Endometrial microvascular endothelial cells (primary cell): Measurements from ENCODE around the gene RGPD5. TPM values are rescaled to one million over a fixed set of nuclear protein-coding genes. Genes with fewer than 3 reads are reported as not detected.
"Not testable (repeated sequence)": the region's sequence is repeated elsewhere in the genome, so short reads cannot be mapped to it uniquely, and the experiment has no call there.

Experiments used
- in situ Hi-C: cut with HindIII; loops from 2 replicates; pipeline ENCODE4 v1.10.0; 2017; ENCODE audit warnings: low sequenced_read_pairs, low pct_unique_long_range_greater_than_20kb; ENCODE audit errors: inconsistent ontology term
- total RNA-seq: library from RNA; depleted of rRNA; stranded (reverse); fragments of >200 nt; gene quantifications from one replicate; pipeline ENCODE4 v1.2.3, GENCODE V29; 2015; ENCODE audit errors: inconsistent ontology term

RGPD5 gene
- total RNA-seq, 1 donor from 2014 or later, result 10.1 TPM

GRCh38 chr2:109888414-109888813 is 94.3 kb downstream of the RGPD5 start:
- in situ Hi-C loops, result not testable (repeated sequence)

DNA sequence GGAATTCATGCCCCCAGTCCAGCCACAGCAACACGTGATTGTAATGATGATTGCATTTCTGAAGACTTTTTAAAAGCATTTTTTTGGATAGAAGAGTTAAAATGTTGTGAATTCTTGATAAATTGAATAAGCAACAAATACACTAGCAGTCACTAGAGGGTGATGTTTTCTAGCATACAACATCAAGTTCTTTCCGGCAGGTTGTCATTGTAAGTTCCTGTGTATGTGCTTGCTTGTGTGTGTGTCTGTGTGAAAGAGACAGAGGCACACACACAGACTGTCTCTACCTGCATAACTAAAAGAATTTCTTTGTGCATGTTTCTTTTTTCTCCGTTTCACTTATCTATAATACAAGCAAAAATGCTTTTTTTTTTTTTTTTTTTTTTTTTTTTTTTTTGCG is 95.8 kb downstream of the RGPD5 start:
- in situ Hi-C loops, result not testable (repeated sequence)

DNA sequence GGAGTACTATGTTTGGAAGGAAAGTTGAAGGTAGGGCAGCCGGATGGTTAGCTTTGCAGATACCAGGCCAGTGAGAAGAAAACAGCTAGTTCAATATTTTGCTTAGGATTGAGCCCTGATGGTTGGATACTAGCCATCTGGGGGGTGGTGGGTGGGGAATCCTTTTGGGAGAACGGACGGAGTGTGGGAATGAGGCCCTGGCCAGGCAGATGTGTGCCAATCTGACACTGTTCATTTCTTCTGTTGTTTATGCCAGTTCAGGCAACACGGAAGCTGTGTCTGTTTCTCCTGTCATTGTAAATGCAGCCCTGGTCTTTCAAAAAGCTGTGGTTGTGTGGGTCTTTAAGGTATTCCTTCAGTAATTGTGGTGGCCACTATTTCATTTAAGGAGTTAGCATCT is 96.9 kb downstream of the RGPD5 start:
- in situ Hi-C loops, result not testable (repeated sequence)

DNA sequence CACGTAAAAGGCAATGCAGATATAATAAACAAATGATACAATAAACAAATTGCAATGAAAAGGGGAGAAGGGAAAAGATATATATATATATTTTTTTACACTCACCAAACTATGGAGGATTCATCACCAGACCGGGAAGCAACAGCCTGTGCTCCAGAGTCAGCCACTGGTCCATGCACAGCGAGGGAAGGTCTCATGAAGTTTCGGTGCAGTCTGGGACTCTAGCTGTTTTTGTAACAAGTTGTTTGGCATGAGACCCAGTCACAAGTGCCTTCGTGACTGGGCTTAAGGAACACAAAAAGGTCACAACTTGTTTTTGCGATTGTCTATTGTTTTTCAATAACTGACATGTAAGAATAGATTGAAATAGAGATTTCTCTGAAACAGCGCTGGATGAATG is 99.6 kb downstream of the RGPD5 start:
- in situ Hi-C loops, result not testable (repeated sequence)

DNA sequence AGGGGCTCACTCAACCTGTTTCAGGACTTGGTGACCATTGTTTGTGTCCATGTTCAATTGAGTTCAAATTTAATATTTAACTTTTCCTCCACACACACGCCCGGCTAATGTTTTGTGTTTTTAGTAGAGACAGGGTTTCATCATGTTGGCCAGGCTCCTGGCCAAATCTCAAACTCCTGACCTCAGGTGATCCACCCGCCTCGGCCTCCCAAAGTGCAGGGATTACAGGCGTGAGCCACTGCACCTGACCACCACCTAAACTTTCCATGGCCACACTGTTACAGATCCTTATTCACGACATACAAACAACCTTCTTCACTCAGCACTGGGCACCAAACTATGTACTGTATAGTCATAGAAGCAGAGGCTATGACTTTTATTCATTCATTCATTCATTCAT is 100.0 kb downstream of the RGPD5 start:
- in situ Hi-C loops, result not testable (repeated sequence)

GRCh38 chr2:109895090-109895869 is 101.2 kb downstream of the RGPD5 start:
- in situ Hi-C loops, result not testable (repeated sequence)

DNA sequence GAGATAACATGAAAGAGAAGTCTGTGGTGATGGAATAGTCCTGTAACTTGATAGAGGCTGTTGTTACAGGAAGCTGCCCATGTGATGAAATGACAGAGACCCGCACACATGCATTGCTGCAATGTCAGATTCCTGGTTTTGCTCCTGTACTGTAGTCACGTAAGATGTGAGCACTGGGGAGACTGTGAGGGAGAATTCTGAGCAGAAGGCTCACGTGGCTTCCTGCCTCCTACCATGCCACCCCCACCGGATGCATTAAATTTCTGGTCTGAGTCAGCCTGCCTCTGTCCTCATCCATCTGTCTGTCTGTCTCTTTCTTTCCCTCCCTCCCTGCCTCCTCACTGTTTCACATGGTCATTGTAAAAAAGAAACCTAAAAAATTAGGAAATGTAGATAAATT is 102.1 kb downstream of the RGPD5 start:
- in situ Hi-C loops, result not testable (repeated sequence)

- in situ Hi-C loops, result not testable (repeated sequence)
Observed at GRCh38 chr2:109897769-109898461, 103.8 kb downstream of the RGPD5 start.

GRCh38 chr2:109898462-109899336 is 104.6 kb downstream of the RGPD5 start, which contains the start of gene LIMS3:
Gene LIMS3 (plus strand): TSS chr2:109898688. CDS start chr2:109898729, 41 bp downstream.
- in situ Hi-C loops, result not testable (repeated sequence)

- in situ Hi-C loops, result not testable (repeated sequence)
Observed at GRCh38 chr2:109905796-109906195, 111.7 kb downstream of the RGPD5 start.

Other genes starting within 250 kb of the RGPD5 start
- gene SEPTIN10, start 180.3 kb upstream of the RGPD5 start, total RNA-seq, result 102 TPM
- gene SOWAHC, start 179.9 kb upstream of the RGPD5 start, total RNA-seq, result 1.5 TPM
- gene LIMS3, start 104.4 kb downstream of the RGPD5 start, total RNA-seq, result not detected